ENCODE measurements around the gene ZBTB12. TPM values are rescaled to one million over a fixed set of nuclear protein-coding genes. Genes with fewer than 3 reads are reported as not detected.

ZBTB12 gene
- total RNA-seq, 1 donor from 2014 or later: 4.9 TPM

Other genes starting within 250 kb of the ZBTB12 start
- gene BAG6, start 249.4 kb downstream of the ZBTB12 start, total RNA-seq: 133 and 309 TPM in 2 replicates
- gene APOM, start 246.2 kb downstream of the ZBTB12 start, total RNA-seq: 0.34 and 0.37 TPM in 2 replicates
- gene C6orf47, start 241.3 kb downstream of the ZBTB12 start, total RNA-seq: 20.6 and 28.6 TPM in 2 replicates
- 11.9 and 12.9 TPM in 2 replicates for gene GPANK1, start 237.1 kb downstream of the ZBTB12 start, total RNA-seq
- gene CSNK2B, start 236.0 kb downstream of the ZBTB12 start, total RNA-seq: 111 and 116 TPM in 2 replicates
- gene LY6G5B, start 232.1 kb downstream of the ZBTB12 start, total RNA-seq: 1.8 and 3.2 TPM in 2 replicates
- gene LY6G5C, start 221.0 kb downstream of the ZBTB12 start, total RNA-seq: 3.6 and 4.5 TPM in 2 replicates
- 60.7 and 66.9 TPM in 2 replicates for gene ABHD16A, start 198.8 kb downstream of the ZBTB12 start, total RNA-seq
- gene LY6G6F, start 195.2 kb downstream of the ZBTB12 start, total RNA-seq: not detected in 2 replicates
- not detected in 2 replicates for gene LY6G6D, start 186.7 kb downstream of the ZBTB12 start, total RNA-seq
- gene LY6G6C, start 180.3 kb downstream of the ZBTB12 start, total RNA-seq: not detected in 2 replicates
- not detected in 2 replicates for gene MPIG6B, start 178.7 kb downstream of the ZBTB12 start, total RNA-seq
- gene DDAH2, start 172.8 kb downstream of the ZBTB12 start, total RNA-seq: 126 and 150 TPM in 2 replicates
- gene CLIC1, start 165.6 kb downstream of the ZBTB12 start, total RNA-seq: 543 and 615 TPM in 2 replicates
- gene MSH5, start 162.1 kb downstream of the ZBTB12 start, total RNA-seq: 7.1 and 8.5 TPM in 2 replicates
- 1.4 and 2.4 TPM in 2 replicates for gene SAPCD1, start 139.4 kb downstream of the ZBTB12 start, total RNA-seq
- gene VWA7, start 124.8 kb downstream of the ZBTB12 start, total RNA-seq: 0.05 and 0.34 TPM in 2 replicates
- 39.7 and 116 TPM in 2 replicates for gene VARS1, start 106.3 kb downstream of the ZBTB12 start, total RNA-seq
- gene LSM2, start 95.1 kb downstream of the ZBTB12 start, total RNA-seq: 32.0 and 36.9 TPM in 2 replicates
- 0.51 and 0.85 TPM in 2 replicates for gene HSPA1L, start 86.8 kb downstream of the ZBTB12 start, total RNA-seq
- gene HSPA1A, start 86.5 kb downstream of the ZBTB12 start, total RNA-seq: 139 and 155 TPM in 2 replicates
- gene HSPA1B, start 74.3 kb downstream of the ZBTB12 start, total RNA-seq: 68.8 and 71.5 TPM in 2 replicates
- 66.8 and 78.1 TPM in 2 replicates for gene NEU1, start 39.3 kb downstream of the ZBTB12 start, total RNA-seq
- gene SLC44A4, start 23.1 kb downstream of the ZBTB12 start, total RNA-seq: 0.05 and 0.17 TPM in 2 replicates
- 45.9 and 58.9 TPM in 2 replicates for gene EHMT2, start 4.4 kb downstream of the ZBTB12 start, total RNA-seq
- not detected in 2 replicates for gene C2, start 25.6 kb upstream of the ZBTB12 start, total RNA-seq
- 1.6 and 2.0 TPM in 2 replicates for gene CFB, start 44.0 kb upstream of the ZBTB12 start, total RNA-seq
- 111 and 114 TPM in 2 replicates for gene NELFE, start 56.9 kb upstream of the ZBTB12 start, total RNA-seq
- 37.3 and 48.2 TPM in 2 replicates for gene SKIC2, start 57.1 kb upstream of the ZBTB12 start, total RNA-seq
- 12.8 and 14.6 TPM in 2 replicates for gene DXO, start 70.1 kb upstream of the ZBTB12 start, total RNA-seq
- gene C4A, start 80.0 kb upstream of the ZBTB12 start, total RNA-seq: 1.5 and 2.2 TPM in 2 replicates
- gene C4B, start 112.7 kb upstream of the ZBTB12 start, total RNA-seq: 1.2 and 2.6 TPM in 2 replicates
- 0.34 TPM in 1 of 2 replicates, not detected in the other for gene CYP21A2, start 136.3 kb upstream of the ZBTB12 start, total RNA-seq
- gene TNXB, start 207.3 kb upstream of the ZBTB12 start, total RNA-seq: 4.6 and 4.8 TPM in 2 replicates
- gene ATF6B, start 226.2 kb upstream of the ZBTB12 start, total RNA-seq: 13.4 and 20.5 TPM in 2 replicates
- 6.9 and 8.3 TPM in 2 replicates for gene FKBPL, start 228.2 kb upstream of the ZBTB12 start, total RNA-seq
- gene PRRT1, start 249.9 kb upstream of the ZBTB12 start, total RNA-seq: 0.05 TPM in 1 of 2 replicates, not detected in the other